NCI-H82 treated with DMSO at 0.1 percent for 48 hours (cell line): ENCODE measurements around the gene NEUROD2.

Experiments used
- DNase-seq: peaks from one replicate; lab custom pipeline; 2025; ENCODE audit not compliant: unreplicated experiment; lab: John Stamatoyannopoulos, UW

NEUROD2 gene

DNA sequence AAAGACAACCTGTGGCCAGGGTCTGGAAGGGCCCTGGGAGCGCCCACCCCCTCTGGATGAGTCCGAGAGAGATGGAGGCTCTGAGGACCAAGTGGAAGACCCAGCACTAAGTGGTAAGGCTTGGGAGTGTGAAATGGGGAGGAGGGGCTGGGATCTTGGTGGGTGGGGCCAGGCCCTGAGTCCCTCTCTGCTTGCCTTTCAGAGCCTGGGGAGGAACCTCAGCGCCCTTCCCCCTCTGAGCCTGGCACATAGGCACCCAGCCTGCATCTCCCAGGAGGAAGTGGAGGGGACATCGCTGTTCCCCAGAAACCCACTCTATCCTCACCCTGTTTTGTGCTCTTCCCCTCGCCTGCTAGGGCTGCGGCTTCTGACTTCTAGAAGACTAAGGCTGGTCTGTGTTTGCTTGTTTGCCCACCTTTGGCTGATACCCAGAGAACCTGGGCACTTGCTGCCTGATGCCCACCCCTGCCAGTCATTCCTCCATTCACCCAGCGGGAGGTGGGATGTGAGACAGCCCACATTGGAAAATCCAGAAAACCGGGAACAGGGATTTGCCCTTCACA is 28.0 kb upstream of the NEUROD2 start:
- DNase-seq = no peak

DNA sequence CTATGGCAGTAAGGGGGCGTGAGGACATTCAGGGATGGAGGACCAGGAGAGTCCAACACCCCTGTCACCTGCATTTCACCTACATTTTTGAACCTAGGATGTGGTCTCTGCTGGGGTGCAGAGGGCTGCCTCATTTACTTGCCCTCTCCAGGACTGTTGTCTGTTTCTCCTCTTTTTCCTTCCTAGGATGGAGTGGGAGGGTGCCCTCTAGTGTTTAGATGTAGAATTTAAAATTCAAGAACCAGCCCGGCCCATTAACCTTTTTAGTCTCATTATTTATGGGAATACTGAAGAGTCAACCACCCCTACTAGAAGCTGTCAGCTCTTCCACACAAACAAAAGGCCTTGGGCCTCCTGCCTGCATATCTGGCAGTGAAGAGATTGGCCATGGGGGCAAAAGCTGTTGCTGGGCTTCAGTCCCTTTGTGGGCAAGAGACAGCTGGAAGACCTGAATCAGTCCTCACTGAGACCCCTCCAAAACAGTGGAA is 26.7 kb upstream of the NEUROD2 start:
- DNase-seq = peak; percentile 26

DNA sequence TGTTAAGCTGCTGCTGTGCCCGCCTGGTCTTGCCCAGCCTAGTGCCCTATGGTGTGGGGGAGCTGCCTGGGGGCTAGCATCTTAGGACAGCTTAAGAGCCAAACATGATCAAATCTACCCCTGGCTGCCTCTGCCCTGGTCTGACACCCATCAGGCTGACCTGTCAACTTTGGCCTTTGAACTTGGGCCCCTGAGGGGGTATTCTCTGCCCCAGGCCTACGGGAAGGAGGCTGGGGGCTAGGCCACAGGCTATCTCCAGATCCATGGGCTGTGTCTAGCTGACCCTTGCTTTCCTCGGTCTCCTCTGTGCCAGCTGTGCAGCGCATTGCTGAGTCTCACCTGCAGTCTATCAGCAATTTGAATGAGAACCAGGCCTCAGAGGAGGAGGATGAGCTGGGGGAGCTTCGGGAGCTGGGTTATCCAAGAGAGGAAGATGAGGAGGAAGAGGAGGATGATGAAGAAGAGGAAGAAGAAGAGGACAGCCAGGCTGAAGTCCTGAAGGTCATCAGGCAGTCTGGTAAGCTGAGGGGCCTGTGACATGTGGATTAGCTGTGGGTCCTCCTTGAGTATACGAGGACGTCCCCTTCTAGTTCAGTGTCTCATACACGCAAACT is 26.0 kb upstream of the NEUROD2 start:
- no peak for DNase-seq

DNA sequence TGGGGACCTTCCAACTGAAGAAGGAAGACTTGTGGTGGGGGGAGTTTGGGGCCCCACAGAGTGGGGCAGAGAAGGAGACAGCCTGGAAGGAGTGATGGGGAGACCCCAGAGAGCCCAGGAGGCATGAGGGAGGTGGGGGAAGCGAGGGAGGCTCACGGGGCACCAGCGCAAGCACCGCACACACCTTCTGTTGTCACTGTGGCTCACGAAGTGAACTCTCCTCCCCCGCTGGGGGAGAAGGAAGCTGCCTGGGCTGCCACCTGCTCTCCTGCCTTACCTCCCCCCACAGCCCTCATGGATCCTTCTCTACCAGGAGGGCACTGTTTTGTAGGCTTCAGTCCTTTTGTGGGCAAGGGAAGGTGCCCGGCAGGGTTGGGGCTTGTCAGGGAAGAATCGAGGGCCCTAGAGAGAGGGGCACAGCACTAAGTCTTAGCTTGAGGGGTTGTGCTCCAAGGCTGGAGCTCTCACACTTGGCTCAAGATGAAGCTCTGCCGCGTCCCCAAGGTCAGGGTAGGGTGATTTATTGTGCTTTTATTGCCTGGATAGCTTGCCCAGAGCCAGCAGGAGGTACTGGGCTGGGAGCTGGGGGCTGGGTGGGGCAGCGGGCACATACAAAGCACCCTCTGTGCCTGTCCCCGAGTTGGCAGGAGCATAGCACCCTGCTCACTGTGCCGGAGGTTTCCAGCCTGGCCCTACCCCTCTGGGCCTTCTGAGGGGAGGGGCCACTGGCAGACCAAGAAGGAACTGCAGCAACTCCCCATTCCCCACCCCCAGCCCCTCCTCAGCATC is 24.6 kb upstream of the NEUROD2 start:
- DNase-seq = no peak

GRCh38 chr17:39631403-39631802 is 23.7 kb upstream of the NEUROD2 start:
- DNase-seq = no peak

DNA sequence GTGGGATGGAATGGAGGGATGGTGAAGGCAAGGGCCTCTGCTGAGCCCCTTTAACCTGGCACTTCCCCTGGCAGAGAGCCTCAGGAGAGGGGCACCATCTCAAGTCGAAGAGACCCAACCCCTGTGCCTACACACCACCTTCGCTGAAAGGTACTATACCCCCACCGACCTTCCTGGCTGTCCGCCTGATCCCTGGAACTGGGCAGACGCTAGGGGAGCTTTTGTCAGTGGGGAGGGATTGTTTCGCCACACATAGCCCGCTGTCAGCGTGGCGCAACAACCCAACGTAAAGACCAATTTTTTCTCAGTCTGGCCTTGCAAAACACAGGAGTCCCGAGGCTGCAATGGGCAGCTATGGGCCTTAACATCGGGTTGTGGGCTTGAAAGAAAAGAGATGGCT is 22.2 kb upstream of the NEUROD2 start:
- no peak for DNase-seq

GRCh38 chr17:39629494-39629880 is 21.8 kb upstream of the NEUROD2 start:
- DNase-seq = no peak

GRCh38 chr17:39628655-39629493 is 21.2 kb upstream of the NEUROD2 start:
- DNase-seq = no peak

GRCh38 chr17:39627712-39628516 is 20.2 kb upstream of the NEUROD2 start:
- no peak for DNase-seq

DNA sequence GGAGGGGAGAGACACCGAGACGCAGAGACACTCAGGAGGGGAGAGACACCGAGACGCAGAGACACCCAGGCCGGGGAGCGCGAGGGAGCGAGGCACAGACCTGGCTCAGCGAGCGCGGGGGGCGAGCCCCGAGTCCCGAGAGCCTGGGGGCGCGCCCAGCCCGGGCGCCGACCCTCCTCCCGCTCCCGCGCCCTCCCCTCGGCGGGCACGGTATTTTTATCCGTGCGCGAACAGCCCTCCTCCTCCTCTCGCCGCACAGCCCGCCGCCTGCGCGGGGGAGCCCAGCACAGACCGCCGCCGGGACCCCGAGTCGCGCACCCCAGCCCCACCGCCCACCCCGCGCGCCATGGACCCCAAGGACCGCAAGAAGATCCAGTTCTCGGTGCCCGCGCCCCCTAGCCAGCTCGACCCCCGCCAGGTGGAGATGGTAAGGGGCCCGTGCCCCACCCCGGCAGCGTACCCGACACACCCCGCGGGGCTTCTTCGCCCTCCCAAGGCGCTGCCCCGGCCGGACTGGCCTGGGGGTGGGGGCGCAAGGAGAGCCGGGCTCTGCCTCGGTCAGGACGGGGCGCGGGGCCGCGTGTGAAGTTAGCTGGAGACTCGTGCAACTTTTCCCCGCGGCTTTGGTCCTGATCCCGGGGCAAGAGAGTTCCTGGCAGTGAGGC is 19.5 kb upstream of the NEUROD2 start:
- DNase-seq = no peak

GRCh38 chr17:39626171-39627046 is 18.7 kb upstream of the NEUROD2 start, which contains the start of gene PPP1R1B:
Gene PPP1R1B, plus strand, starts transcription at chr17:39626952. Its CDS starts 441 bp downstream, at chr17:39627393.
- DNase-seq = no peak

GRCh38 chr17:39625198-39625785 is 17.6 kb upstream of the NEUROD2 start:
- no peak for DNase-seq

DNA sequence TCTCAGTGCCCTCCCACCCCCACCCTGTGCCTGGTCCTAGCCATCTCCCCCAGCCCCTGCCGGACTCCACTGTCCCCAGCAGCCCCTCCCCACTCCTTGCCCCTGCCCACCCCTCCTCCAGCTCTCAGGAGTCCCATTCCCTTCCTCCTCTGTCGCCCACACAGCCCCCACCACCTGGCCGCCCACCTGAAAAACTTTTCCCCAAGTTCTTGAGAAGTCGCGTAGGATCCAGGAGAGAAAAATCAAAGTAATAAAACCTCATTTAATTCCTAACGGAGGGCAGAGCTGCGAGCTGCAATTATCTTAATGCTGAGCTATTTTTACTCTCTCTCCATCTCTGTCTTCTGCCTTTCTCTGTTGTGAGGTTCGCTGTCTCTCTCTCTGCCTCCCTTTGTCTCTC is 16.6 kb upstream of the NEUROD2 start:
- no peak for DNase-seq

GRCh38 chr17:39623356-39623950 is 15.7 kb upstream of the NEUROD2 start:
- DNase-seq = peak; percentile 33

GRCh38 chr17:39622380-39623006 is 14.8 kb upstream of the NEUROD2 start:
- DNase-seq = no peak

- DNase-seq = peak; percentile 77
Measured at GRCh38 chr17:39621523-39622379, 14.0 kb upstream of the NEUROD2 start.

DNA sequence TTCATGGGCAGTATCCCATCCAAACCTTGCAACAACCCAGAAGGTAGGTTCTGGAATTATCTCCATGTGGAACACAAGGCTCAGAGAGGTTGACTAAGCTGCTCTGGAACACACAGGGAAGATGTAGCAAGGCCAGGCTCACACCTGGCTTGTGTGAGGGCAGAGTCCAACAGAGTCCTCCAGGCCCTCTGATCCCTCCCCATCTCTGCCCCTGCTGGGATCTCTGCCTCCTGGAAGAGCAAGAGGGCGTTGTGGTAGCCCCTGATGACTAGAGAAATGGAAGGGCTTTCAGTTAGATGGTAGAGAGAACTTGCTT is 12.0 kb upstream of the NEUROD2 start:
- DNase-seq = no peak
